AG08395 (cell line): ENCODE results near the gene C1QB.
A peak's percentile ranks its signal among the peaks of the same experiment; 100 is the strongest.

Experiments
- DNase-seq: peaks from one replicate; pipeline ENCODE4 v3.0.0; 2012; ENCODE audit warnings: mixed read lengths, low spot score

Gene C1QB

DNA sequence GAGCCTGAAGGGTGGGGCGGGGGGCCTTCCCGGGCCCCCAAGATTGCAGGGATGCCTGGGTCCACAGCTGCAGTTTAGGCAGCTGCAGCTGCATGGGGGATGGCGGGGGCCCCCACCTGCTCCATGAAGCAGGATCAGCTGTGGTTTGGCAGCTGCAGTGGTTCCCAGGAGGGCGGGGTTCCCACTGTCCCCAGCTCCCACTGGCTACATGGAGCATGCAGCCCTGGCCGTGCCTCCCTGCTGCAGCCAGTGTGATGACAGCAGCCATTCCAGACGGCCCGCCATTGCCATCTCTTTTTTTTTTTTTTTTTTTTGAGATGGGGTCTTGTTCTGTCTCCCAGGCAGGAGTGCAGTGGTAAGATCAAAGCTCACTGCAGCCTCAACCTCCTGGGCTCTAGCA is 17.6 kb upstream of the C1QB start:
- no peak for DNase-seq

DNA sequence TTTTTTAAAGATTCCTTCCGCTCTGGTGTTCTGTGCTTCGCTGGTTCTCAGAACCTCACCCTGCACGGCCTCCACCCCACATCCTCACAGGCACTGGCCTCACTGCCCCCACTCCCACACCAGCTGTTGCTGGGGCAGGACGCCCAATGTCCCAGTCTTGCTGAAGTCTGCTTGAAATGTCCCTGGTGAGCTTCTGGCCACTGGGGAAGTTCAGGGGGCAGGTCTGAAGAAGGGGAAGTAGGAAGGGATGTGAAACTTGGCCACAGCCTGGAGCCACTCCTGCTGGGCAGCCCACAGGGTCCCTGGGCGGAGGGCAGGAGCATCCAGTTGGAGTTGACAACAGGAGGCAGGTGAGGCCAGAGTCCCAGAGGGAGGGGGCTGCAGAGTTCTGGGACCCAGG is 16.7 kb upstream of the C1QB start, which contains the start of gene C1QA:
C1QA (plus strand) TSS at position 276 of the 400 bp plus-strand sequence. CDS start 989 bp downstream, outside the sequence.
- DNase-seq = no peak

DNA sequence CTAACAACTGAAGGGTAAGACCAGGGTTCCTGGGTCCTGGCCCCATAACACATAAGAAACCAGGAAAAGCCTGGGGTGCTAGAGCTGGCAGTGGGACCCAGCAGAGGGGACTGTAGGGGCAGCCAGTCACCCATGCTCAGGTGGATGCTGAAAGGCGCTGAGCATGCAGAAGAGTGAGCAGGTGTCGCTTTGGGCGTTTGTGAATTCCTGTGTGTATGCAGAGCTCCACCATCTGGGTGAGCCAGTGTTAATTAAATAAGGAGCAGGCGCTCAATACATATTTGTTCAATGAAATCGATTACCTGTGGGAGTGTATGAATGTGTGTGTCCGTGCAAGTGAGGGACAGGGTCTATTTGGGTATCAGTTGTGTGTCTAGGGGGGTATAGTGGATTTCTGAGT is 16.1 kb upstream of the C1QB start:
- no peak for DNase-seq

GRCh38 chr1:22637907-22638445 is 15.1 kb upstream of the C1QB start:
- DNase-seq = no peak

DNA sequence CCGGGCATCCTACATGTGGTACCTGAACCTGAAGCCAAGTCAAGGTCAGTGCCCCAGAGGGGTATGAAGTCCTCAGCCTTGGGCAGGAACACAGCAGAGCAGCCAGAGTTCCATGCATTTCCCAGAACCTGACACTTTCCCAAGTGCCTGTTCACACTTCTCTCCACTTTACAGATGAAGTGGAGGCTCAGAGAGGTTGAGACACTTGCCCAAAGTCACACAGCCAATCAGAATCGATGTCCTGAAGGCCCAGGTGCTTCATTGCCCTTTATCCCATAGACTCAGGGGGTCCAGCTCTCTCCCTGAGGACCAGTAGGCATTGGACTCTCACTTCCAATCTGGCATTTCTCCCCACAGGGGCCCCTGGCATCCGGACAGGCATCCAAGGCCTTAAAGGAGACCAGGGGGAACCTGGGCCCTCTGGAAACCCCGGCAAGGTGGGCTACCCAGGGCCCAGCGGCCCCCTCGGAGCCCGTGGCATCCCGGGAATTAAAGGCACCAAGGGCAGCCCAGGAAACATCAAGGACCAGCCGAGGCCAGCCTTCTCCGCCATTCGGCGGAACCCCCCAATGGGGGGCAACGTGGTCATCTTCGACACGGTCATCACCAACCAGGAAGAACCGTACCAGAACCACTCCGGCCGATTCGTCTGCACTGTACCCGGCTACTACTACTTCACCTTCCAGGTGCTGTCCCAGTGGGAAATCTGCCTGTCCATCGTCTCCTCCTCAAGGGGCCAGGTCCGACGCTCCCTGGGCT is 14.4 kb upstream of the C1QB start:
- no peak for DNase-seq

DNA sequence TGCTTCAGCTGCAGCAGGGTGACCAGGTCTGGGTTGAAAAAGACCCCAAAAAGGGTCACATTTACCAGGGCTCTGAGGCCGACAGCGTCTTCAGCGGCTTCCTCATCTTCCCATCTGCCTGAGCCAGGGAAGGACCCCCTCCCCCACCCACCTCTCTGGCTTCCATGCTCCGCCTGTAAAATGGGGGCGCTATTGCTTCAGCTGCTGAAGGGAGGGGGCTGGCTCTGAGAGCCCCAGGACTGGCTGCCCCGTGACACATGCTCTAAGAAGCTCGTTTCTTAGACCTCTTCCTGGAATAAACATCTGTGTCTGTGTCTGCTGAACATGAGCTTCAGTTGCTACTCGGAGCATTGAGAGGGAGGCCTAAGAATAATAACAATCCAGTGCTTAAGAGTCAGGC is 13.8 kb upstream of the C1QB start:
- peak; percentile 53 for DNase-seq

GRCh38 chr1:22641247-22641646 is 11.8 kb upstream of the C1QB start:
- DNase-seq = no peak

DNA sequence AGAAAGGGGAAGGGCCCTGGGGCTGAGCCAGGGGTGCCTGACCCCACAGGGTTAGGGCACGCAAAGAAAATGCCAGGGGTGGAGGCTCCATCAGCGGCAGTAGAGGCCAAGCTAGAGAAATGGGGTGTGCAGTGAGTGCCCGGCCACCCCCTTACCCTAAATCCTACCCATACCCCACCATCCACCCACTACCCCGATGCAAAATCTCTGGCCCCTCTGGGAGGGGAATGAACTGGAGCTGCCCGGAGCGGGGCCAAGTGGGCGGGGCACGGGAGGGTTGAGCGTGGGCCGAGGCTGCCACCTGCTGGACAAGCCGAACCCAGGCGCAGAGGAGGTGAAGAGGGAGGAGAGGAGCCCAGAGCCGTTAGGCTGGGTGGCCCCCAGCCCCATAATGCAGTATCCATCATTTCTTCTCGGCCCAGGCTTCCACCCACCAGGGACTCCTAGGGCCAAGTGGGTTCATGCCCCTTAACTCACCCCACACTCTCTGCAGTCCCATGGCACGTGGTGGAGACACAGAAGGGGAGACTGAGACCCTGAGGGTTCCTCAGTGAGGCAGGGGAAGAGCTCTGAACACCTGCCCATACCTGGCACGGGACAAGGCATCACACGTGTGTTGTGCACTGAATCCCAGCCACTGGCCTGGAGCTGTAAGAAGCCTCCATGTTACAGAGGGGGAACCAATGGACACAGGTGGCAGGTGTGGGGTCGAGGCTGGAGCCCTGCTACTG is 11.0 kb upstream of the C1QB start:
- DNase-seq = peak; percentile 85

DNA sequence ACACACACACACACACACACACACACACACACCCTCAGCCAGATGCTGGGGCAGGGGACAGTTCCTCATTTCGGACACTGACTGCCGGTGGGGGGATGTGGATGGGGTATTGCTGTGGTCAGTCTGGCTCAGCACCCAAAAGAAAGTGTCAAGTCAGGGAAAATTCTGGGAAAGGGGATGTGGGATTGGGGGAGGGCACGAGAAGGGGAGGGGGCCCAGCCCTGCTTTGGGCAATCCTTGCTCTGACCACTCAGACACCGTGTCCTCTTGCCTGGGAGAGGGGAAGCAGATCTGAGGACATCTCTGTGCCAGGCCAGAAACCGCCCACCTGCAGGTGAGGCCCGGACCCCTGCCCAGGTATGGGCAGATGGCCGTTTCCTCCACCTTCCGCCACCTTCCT is 9.7 kb upstream of the C1QB start, which contains the start of gene C1QC:
C1QC (plus strand) TSS at position 253 of the 400 bp plus-strand sequence. CDS start 391 bp downstream, outside the sequence.
- DNase-seq = no peak

- DNase-seq = no peak
Observed at GRCh38 chr1:22643928-22644327, 9.1 kb upstream of the C1QB start.

GRCh38 chr1:22645931-22646330 is 7.1 kb upstream of the C1QB start:
- DNase-seq = no peak

DNA sequence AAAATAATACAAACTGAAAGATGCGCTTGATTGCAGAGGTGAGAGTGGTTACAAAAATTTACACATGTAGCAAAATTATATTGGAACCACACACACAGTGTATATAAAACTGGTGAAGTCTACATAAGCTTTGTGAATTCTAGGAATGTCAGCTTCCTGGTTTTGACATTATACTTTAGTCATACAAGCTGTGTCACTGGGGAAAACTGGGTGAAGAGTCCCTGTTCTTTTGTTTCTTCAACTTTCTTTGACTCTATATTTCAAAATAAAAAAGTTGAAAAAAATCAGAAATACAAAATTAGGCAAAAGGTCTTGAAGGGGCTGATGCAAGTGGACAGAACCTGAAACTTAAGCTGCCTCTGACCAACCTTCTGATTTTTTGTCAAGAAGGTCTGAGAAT is 6.7 kb upstream of the C1QB start:
- no peak for DNase-seq

- DNase-seq = no peak
Observed at GRCh38 chr1:22650089-22650693, 2.8 kb upstream of the C1QB start.

- no peak for DNase-seq
Observed at GRCh38 chr1:22651941-22652856, 837 bp upstream of the C1QB start.

DNA sequence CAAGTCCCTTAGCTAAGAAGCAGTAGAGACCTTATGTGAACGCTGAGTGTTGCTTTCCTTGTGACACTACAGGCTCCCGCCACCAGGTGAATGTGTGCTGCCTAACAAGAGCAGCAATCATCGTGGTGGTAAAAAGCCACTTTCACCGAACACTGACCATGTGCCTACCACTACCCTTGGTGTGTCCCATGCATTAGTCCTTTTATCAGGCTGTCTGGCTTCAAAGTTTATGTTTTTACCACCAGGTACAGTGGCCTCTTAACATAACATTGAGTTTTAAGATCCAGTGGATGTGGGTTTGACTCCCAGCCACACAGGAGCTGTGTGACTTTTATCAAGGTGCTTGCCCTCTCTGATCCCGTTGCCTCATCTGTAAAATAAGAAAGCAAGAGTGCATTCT is 1.7 kb downstream of the C1QB start:
- DNase-seq = no peak

DNA sequence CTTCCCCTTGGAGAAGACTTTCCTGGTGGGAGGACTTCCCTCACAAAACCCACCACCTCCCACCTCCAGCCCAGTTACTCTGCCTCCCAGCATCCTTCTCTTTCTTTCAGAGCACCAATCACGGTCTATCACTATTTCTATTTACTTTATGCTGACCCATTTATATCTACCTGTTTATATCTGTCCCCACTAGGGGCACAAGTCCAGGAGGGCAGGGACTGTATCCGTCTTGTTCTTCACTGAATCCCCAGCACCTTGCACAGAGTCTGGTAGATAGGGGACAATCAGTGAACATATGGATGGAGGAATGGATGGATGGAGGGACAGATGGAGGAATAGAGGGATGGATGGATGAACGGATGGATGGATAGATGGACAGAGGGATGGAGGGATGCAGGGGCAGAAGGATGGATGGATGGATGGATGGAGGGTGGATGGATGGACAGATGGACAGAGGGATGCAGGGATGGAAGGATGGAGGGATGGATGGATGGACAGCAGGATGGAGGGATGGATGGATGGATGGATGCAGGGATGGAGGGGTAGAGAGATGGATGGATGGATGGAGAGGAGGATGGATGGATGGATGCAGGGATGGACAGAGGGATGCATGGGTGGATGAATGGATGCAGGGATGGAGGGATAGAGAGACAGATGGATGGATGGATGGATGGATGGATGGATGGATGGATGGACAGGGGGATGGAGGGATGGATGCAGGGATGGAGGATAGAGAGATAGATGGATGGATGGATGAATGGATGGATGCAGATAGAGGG is 5.5 kb downstream of the C1QB start:
- no peak for DNase-seq

GRCh38 chr1:22660716-22661241 is 7.7 kb downstream of the C1QB start:
- DNase-seq = no peak

- no peak for DNase-seq
Observed at GRCh38 chr1:22661880-22662279, 8.8 kb downstream of the C1QB start.

DNA sequence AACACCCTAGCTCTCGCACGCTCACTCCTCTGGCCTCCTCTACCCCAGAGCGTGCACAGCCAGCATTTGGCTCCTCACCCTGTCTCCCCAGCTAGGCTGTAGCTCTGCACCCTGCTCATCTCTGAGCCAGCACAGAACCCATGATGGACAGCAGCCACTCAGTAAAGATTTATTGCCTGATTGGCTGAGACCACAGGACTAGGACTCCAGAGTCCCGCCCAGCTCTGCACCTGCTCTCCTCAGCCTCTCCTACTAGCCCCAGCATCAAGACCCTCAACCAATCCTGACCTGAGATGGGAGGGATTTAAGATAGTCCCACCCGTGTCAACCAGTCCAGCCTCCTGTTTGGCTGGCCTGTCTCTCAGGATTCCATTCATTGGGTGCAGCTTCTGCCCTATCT is 9.3 kb downstream of the C1QB start:
- DNase-seq = no peak

GRCh38 chr1:22662986-22663408 is 10.0 kb downstream of the C1QB start:
- DNase-seq = peak; percentile 24

DNA sequence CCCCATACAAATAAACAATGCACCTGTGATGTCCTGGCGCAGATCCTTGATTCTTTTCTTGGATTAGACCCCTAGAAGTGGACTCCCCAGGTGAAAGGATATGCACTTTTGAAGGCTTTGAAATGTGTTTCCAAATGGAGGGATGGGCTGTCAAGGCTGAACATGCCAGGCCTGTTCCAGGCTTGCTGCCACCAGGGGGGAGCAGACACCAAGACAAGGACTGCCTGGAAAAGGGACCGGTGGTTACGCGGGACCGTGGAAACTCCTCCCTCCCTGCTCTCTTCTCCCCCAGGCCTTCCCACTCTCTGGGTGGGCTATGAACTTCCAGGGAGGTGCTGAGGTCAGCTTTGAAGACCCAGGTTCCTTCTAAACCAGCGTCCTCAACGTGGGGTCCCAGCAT is 12.7 kb downstream of the C1QB start:
- DNase-seq = peak; percentile 50
